ENCODE data around the gene CELSR1. TPM values are rescaled to one million over a fixed set of nuclear protein-coding genes. Genes with fewer than 3 reads are reported as not detected.

CELSR1 gene
- total and polyA plus RNA-seq, 9 donors: 0.63 to 25.2 (median 2.9) TPM

DNA sequence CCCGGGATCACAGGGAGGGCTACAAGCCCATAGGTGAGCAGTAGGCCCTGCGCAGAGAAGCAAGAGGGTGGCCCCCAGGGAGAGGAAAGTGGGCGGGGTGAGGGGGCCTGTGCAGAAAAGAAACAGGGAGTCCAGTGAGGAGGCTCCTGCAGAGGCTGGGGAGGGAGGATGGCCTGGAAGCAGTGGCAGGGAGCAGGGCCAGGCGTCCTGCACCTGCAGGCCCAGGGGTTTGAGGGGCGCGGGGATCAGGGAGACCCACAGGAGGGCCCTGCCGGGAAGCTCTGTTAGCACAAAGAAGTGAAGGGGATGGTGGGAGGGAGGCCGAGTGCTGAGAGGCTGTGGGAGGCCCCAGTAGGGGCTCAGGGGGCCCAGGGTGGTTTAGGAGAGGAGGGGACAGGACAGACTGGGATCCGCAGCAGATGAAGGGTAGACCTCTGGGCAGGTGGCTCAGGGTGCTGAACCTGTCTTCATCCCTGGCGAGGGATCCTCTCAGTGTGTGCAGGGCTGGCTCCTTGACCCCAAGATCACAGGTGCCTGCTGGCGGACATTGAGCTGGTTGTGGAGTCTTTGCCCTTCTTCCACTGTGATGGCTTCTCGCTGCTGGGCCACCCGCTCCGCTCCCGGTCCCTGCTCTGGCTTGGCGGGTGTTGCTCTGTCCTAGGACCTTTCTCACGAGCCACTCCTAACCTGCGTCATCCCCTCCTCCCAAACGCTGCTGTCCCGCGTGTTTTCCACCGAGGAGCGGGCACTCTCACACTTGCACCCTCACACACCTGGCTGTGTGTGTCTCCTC lies 31.8 kb upstream of the CELSR1 start:
- TF ChIP-seq POLR2A (IDR thresholded peaks at IDR 0.05) (no peak), CTCF (IDR thresholded peaks at IDR 0.05) (no peak), EP300 (IDR thresholded peaks at IDR 0.05) (no peak)
- Histone ChIP-seq H3K27me3 (no peaks in the 10 kb centered on the region), H3K4me3 (no peak overlapping the region), H3K9me3 (no peaks in the 10 kb centered on the region), H3K4me1 (ENCODE audit: insufficient read depth) (no peaks in the 10 kb centered on the region), H3K27ac (no peak overlapping the region), H3K36me3 (no peaks in the 10 kb centered on the region)
- WGBS, 3 donors: 77 to 78% (median 77%) methylated on average over 23 of the region's 23 CpGs
- no peak for DNase-seq
- intact Hi-C loops (cut with DNase I): no loop called here

GRCh38 chr22:46568102-46568809 lies 30.8 kb upstream of the CELSR1 start:
- no peaks in the 10 kb centered on the region for H3K4me1 ChIP-seq (ENCODE audit: insufficient read depth)
- no peak overlapping the region for H3K27ac ChIP-seq
- intact Hi-C loops (cut with DNase I): no loop called here
- no peak overlapping the region for H3K4me3 ChIP-seq
- H3K27me3 ChIP-seq: no peaks in the 10 kb centered on the region
- H3K9me3 ChIP-seq: no peaks in the 10 kb centered on the region
- TF ChIP-seq EP300 (IDR thresholded peaks at IDR 0.05): no peak
- TF ChIP-seq CTCF (IDR thresholded peaks at IDR 0.05): no peak
- TF ChIP-seq POLR2A (IDR thresholded peaks at IDR 0.05): no peak
- DNase-seq: no peak
- 55 to 66% (median 56%) methylated on average over 7 of the region's 7 CpGs for WGBS, 3 donors
- H3K36me3 ChIP-seq: no peaks in the 10 kb centered on the region

GRCh38 chr22:46567471-46567870 lies 30.1 kb upstream of the CELSR1 start:
- DNase-seq: no peak
- intact Hi-C loops (cut with DNase I): no loop called here
- TF ChIP-seq POLR2A (IDR thresholded peaks at IDR 0.05) (no peak), CTCF (IDR thresholded peaks at IDR 0.05) (no peak), EP300 (IDR thresholded peaks at IDR 0.05) (no peak)
- Histone ChIP-seq H3K4me1 (ENCODE audit: insufficient read depth) (no peaks in the 10 kb centered on the region), H3K27me3 (no peaks in the 10 kb centered on the region), H3K4me3 (no peak overlapping the region), H3K9me3 (no peaks in the 10 kb centered on the region), H3K36me3 (no peaks in the 10 kb centered on the region), H3K27ac (no peak overlapping the region)
- 88 to 96% (median 94%) methylated on average over 1 of the region's 1 CpG for WGBS, 3 donors

- Histone ChIP-seq H3K4me1 (ENCODE audit: insufficient read depth) (no peaks in the 10 kb centered on the region), H3K4me3 (no peak overlapping the region), H3K27ac (no peak overlapping the region), H3K9me3 (no peaks in the 10 kb centered on the region), H3K36me3 (no peaks in the 10 kb centered on the region), H3K27me3 (no peaks in the 10 kb centered on the region)
- intact Hi-C loops (cut with DNase I): no loop called here
- WGBS, 3 donors: 61 to 79% (median 63%) methylated on average over 8 to 9 of the region's 9 CpGs
- DNase-seq: no peak
- no peak for TF ChIP-seq CTCF (IDR thresholded peaks at IDR 0.05)
- no peak for TF ChIP-seq POLR2A (IDR thresholded peaks at IDR 0.05)
- TF ChIP-seq EP300 (IDR thresholded peaks at IDR 0.05): no peak
Observed at GRCh38 chr22:46564084-46564714, 26.8 kb upstream of the CELSR1 start.

Data from ovary (tissue), 9 donors.